WERI-Rb-1 (cell line): ENCODE results near the gene OTOF.

Source experiments
- DNase-seq: peaks from one replicate; pipeline ENCODE4 v3.0.0-alpha.2; 2020
- H3K27ac ChIP-seq: fragments of 250-450 bp; sonication (Bioruptor Pico); 2 replicates; pipeline ENCODE4 v1.5.1; 2020; ENCODE audit warnings: mild to moderate bottlenecking, moderate library complexity
- H3K27me3 ChIP-seq: fragments of 250-450 bp; sonication (Bioruptor Pico); 2 replicates; pipeline ENCODE4 v1.5.1; 2021; ENCODE audit warnings: mild to moderate bottlenecking, low read depth, moderate library complexity; ENCODE audit not compliant: insufficient read depth, severe bottlenecking
- H3K36me3 ChIP-seq: fragments of 250-450 bp; sonication (Bioruptor Pico); 2 replicates; pipeline ENCODE4 v1.5.1; 2020; ENCODE audit warnings: mild to moderate bottlenecking, moderate library complexity
- H3K4me3 ChIP-seq: 2 replicates; pipeline ENCODE4 v1.5.1; 2011; ENCODE audit warnings: low read depth, mild to moderate bottlenecking, control low read depth, low read length
- H3K9me3 ChIP-seq: fragments of 250-450 bp; sonication (Bioruptor Pico); 2 replicates; pipeline ENCODE4 v1.5.1; 2021; ENCODE audit warnings: mild to moderate bottlenecking, moderate library complexity; ENCODE audit not compliant: severe bottlenecking
- TF ChIP-seq, protein P1 (sequence below): IDR thresholded peaks from 2 replicates; pipeline ENCODE4 v1.5.1; 2011; ENCODE audit warnings: low read depth, mild to moderate bottlenecking, control low read depth, inconsistent platforms, low read length

The OTOF gene

DNA sequence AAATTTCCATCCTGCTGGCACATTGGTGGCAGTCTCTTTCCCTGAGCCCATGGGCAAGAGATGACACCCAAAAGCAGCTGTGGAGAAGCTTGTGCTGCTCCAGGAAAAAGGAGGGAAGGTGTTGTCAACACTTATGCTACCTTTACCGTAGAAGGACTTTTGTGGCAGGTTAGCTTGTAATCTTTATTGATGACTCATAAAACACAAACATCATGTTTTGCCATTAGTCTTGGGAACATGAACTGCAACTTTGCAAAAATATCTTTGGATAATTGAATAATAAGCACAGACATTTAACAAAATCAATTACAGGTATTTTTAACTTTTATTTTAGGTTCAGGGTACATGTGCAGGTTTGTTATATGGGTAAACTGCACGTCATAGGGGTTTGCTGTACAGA lies 42.8 kb downstream of the OTOF start:
- H3K36me3 ChIP-seq, result no peaks in the 10 kb centered on the region
- no peak for DNase-seq
- H3K27ac ChIP-seq, result no peak overlapping the region
- no peaks in the 10 kb centered on the region for H3K27me3 ChIP-seq
- no peaks in the 10 kb centered on the region for H3K9me3 ChIP-seq
- H3K4me3 ChIP-seq, result no peak overlapping the region
- TF ChIP-seq, protein P1, sequence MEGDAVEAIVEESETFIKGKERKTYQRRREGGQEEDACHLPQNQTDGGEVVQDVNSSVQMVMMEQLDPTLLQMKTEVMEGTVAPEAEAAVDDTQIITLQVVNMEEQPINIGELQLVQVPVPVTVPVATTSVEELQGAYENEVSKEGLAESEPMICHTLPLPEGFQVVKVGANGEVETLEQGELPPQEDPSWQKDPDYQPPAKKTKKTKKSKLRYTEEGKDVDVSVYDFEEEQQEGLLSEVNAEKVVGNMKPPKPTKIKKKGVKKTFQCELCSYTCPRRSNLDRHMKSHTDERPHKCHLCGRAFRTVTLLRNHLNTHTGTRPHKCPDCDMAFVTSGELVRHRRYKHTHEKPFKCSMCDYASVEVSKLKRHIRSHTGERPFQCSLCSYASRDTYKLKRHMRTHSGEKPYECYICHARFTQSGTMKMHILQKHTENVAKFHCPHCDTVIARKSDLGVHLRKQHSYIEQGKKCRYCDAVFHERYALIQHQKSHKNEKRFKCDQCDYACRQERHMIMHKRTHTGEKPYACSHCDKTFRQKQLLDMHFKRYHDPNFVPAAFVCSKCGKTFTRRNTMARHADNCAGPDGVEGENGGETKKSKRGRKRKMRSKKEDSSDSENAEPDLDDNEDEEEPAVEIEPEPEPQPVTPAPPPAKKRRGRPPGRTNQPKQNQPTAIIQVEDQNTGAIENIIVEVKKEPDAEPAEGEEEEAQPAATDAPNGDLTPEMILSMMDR, result no peak

DNA sequence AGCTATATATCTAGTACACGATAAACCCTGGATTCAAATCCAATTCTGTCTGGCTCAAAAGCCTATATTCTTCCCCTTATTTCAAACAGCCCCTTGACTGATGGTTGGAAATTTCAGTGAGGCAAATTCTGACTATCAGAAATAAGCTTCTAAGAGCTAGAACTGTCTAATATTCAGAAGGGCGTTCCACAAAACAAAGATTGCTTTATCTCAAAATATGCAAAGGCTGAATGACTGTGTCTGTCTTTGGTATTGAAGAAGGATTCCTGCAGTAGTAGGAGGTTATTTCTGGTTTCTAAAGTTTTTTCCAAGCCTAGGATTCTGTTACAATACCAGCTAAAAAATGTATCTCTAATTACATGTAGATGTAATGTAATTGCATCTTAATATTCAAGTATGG lies 45.1 kb downstream of the OTOF start:
- Histone ChIP-seq H3K27me3 (no peaks in the 10 kb centered on the region), H3K27ac (no peak overlapping the region)
- TF ChIP-seq, protein P1, result no peak

GRCh38 chr2:26432363-26432762 lies 45.6 kb downstream of the OTOF start:
- no peaks in the 10 kb centered on the region for H3K9me3 ChIP-seq
- no peak for DNase-seq
- no peaks in the 10 kb centered on the region for H3K36me3 ChIP-seq
- H3K27ac ChIP-seq, result no peak overlapping the region
- no peak overlapping the region for H3K4me3 ChIP-seq
- H3K27me3 ChIP-seq, result no peaks in the 10 kb centered on the region
- TF ChIP-seq, protein P1, result no peak

More for the DNA sequence above, 45.1 kb downstream of the OTOF start:
- no peak overlapping the region for H3K4me3 ChIP-seq
- no peaks in the 10 kb centered on the region for H3K9me3 ChIP-seq
- no peaks in the 10 kb centered on the region for H3K36me3 ChIP-seq
- DNase-seq, result no peak

- Histone ChIP-seq H3K9me3 (no peaks in the 10 kb centered on the region), H3K36me3 (no peaks in the 10 kb centered on the region), H3K4me3 (no peak overlapping the region), H3K27ac (no peak overlapping the region), H3K27me3 (no peaks in the 10 kb centered on the region)
- DNase-seq, result no peak
- TF ChIP-seq, protein P1, result no peak
These were observed 47.1 kb downstream of the OTOF start for GRCh38 chr2:26430826-26431225.

- H3K9me3 ChIP-seq, result no peaks in the 10 kb centered on the region
- H3K36me3 ChIP-seq, result no peaks in the 10 kb centered on the region
- no peaks in the 10 kb centered on the region for H3K27me3 ChIP-seq
- H3K27ac ChIP-seq, result no peak overlapping the region
- TF ChIP-seq, protein P1, result no peak
- no peak overlapping the region for H3K4me3 ChIP-seq
- no peak for DNase-seq
These were observed 47.9 kb downstream of the OTOF start for GRCh38 chr2:26429779-26430578.

DNA sequence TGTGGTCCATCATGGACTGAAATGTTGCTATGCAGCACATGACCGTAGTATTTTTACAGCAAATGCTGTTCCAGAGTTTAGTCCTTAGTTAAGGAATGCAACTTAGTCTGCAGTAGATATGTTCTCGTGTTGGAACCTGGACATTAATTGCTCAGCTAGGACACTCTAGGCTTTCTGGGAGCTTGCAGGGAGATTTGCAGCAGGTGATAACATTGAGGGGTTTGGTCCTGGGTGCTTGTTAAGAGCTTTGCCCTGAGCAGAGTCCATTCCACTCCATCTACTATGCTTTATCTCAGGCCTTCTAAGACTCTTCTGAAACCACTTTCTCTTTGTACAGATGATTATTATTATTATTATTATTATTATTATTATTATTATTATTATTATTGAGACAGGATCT lies 49.1 kb downstream of the OTOF start:
- no peak for DNase-seq
- H3K27ac ChIP-seq, result no peak overlapping the region
- H3K27me3 ChIP-seq, result no peaks in the 10 kb centered on the region
- no peaks in the 10 kb centered on the region for H3K9me3 ChIP-seq
- TF ChIP-seq, protein P1, result no peak
- no peak overlapping the region for H3K4me3 ChIP-seq
- no peaks in the 10 kb centered on the region for H3K36me3 ChIP-seq
